Activated CD8-positive, alpha-beta memory T cell treated with anti-CD3 and anti-CD28 coated beads for 24 hours (primary cell): Measurements from ENCODE around the gene MMP2.

Experiments used
- DNase-seq: peaks from one replicate; pipeline ENCODE4 v3.0.0-alpha.2; 2020

Gene MMP2

GRCh38 chr16:55478827-55479429 is at the start of gene MMP2:
TSS of gene MMP2 (plus strand) at chr16:55479198. CDS start at chr16:55479480, 282 bp downstream.
- no peak for DNase-seq

GRCh38 chr16:55433030-55433429 is 46.0 kb upstream of the MMP2 start:
- no peak for DNase-seq

- DNase-seq = no peak
These were observed 45.5 kb upstream of the MMP2 start for GRCh38 chr16:55433535-55433934.

GRCh38 chr16:55434000-55434399 is 45.0 kb upstream of the MMP2 start:
- DNase-seq = no peak

- DNase-seq = no peak
These were observed 43.6 kb upstream of the MMP2 start for GRCh38 chr16:55435387-55435786.

GRCh38 chr16:55436587-55436986 is 42.4 kb upstream of the MMP2 start:
- no peak for DNase-seq

- DNase-seq = no peak
These were observed 41.4 kb upstream of the MMP2 start for GRCh38 chr16:55437625-55438024.

- no peak for DNase-seq
These were observed 40.7 kb upstream of the MMP2 start for GRCh38 chr16:55438281-55438680.

- no peak for DNase-seq
These were observed 39.8 kb upstream of the MMP2 start for GRCh38 chr16:55439101-55439690.

GRCh38 chr16:55443434-55444346 is 35.3 kb upstream of the MMP2 start:
- no peak for DNase-seq

GRCh38 chr16:55444754-55445485 is 34.1 kb upstream of the MMP2 start:
- DNase-seq = no peak

GRCh38 chr16:55447231-55447630 is 31.8 kb upstream of the MMP2 start:
- no peak for DNase-seq

- no peak for DNase-seq
These were observed 26.0 kb upstream of the MMP2 start for GRCh38 chr16:55452996-55453395.

- DNase-seq = no peak
These were observed 25.1 kb upstream of the MMP2 start for GRCh38 chr16:55453909-55454308.

- no peak for DNase-seq
These were observed 24.1 kb upstream of the MMP2 start for GRCh38 chr16:55454861-55455260.

- DNase-seq = no peak
These were observed 16.8 kb upstream of the MMP2 start for GRCh38 chr16:55462241-55462640.

GRCh38 chr16:55464375-55464774 is 14.6 kb upstream of the MMP2 start:
- no peak for DNase-seq

GRCh38 chr16:55465077-55465896 is 13.7 kb upstream of the MMP2 start:
- DNase-seq = peak; percentile 93

- DNase-seq = no peak
These were observed 12.8 kb upstream of the MMP2 start for GRCh38 chr16:55466209-55466608.

GRCh38 chr16:55467898-55468297 is 11.1 kb upstream of the MMP2 start:
- DNase-seq = no peak

GRCh38 chr16:55468352-55468990 is 10.5 kb upstream of the MMP2 start:
- DNase-seq = no peak
